Esophagus muscularis mucosa (tissue), 4 donors: ENCODE measurements around the gene EIF2B5. TPM values are rescaled to one million over a fixed set of nuclear protein-coding genes. Genes with fewer than 3 reads are reported as not detected.
A peak's percentile ranks its signal among the peaks of the same experiment; 100 is the strongest.

Experiments
- DNase-seq: peaks from one replicate; pipeline ENCODE4 v3.0.0-alpha.2; 2017; ENCODE audit errors: extremely low spot score
- H3K27ac ChIP-seq, 4 donors: fragments of 200-600 bp; sonication (generic); replicated peaks in 1 of 4; 1 replicate in 3 of 4; 2 replicates in 1 of 4; pipeline ENCODE4 v1.5.1; 2016 to 2019; ENCODE audit warnings: mild to moderate bottlenecking in 1 of 4
- H3K27me3 ChIP-seq, 4 donors: fragments of 200-600 bp; sonication (generic); one replicate each; pipeline versions ENCODE4 v1.5.1 to v1.6.0; 2016 to 2019
- H3K36me3 ChIP-seq, 4 donors: fragments of 200-600 bp; sonication (generic); one replicate each; pipeline ENCODE4 v1.5.1; 2016 to 2019
- H3K4me1 ChIP-seq, 4 donors: fragments of 200-600 bp; sonication (generic); one replicate each; pipeline ENCODE4 v1.5.1; 2016 to 2019
- H3K4me3 ChIP-seq, 4 donors: fragments of 200-600 bp; sonication (generic); 1 replicate in 2 of 4; 2 replicates in 2 of 4; pipeline ENCODE4 v1.5.1; 2016 to 2019; ENCODE audit warnings: mild to moderate bottlenecking in 4 of 4, moderate library complexity in 1 of 4
- H3K9me3 ChIP-seq, 4 donors: fragments of 200-600 bp; sonication (generic); 1 replicate in 3 of 4; 2 replicates in 1 of 4; pipeline ENCODE4 v1.5.1; 2016 to 2019
- CTCF ChIP-seq, 3 experiments: fragments of 200-600 bp in 2 of 3; fragments of 450-650 bp in 1 of 3; sonication (generic) in 2 of 3; IDR thresholded peaks; one replicate each; pipeline ENCODE4 v1.5.1; 2017 to 2019; ENCODE audit warnings: antibody characterized with exemption in 3 of 3, mild to moderate bottlenecking in 2 of 3, moderate library complexity in 1 of 3
- EP300 ChIP-seq: sonication (generic); formaldehyde crosslinking; IDR thresholded peaks from one replicate; pipeline ENCODE4 v1.6.1; 2017; ENCODE audit warnings: antibody characterized with exemption
- POLR2A ChIP-seq: fragments of 450-650 bp; IDR thresholded peaks from one replicate; pipeline ENCODE4 v1.6.1; 2017; ENCODE audit warnings: antibody characterized with exemption, moderate library complexity, mild to moderate bottlenecking, low read depth
- POLR2AphosphoS5 ChIP-seq, 2 donors: sonication (generic); formaldehyde crosslinking; IDR thresholded peaks; one replicate each; pipeline ENCODE4 v1.6.1; 2017; ENCODE audit warnings: antibody characterized with exemption in 2 of 2
- WGBS: methylation state at CpG from one replicate; pipeline ENCODE4 v1.1.5; 2018; 5-methylcytosine and 5-hydroxymethylcytosine counted together
- intact Hi-C: fragments of 100-400 bp; cut with DNase I; formaldehyde crosslinking; loops from one replicate; pipeline ENCODE4 v1.15.1; 2023
- total RNA-seq, 4 donors: library from RNA; depleted of rRNA; stranded (reverse); fragments of >200 nt; gene quantifications; one replicate each; pipeline versions ENCODE4 v1.1.0 to v1.2.1, GENCODE V29; 2016

EIF2B5 gene
- total RNA-seq, 4 donors from 2014 or later, result 29.3 to 39.5 (median 33.8) TPM

- peaks cover 39 to 69% (median 64%) of the 10 kb centered on the region in 4 donors for H3K4me1 ChIP-seq
- intact Hi-C loops, result no loop called here
- H3K9me3 ChIP-seq, result no peaks in the 10 kb centered on the region
- no peaks in the 10 kb centered on the region for H3K27me3 ChIP-seq
- WGBS, result 96% methylated on average over 15 of the region's 16 CpGs
- DNase-seq, result no peak
- peak overlapping the region in 2 of 4 donors; percentile 13 to 89 for H3K27ac ChIP-seq
- no peak overlapping the region for H3K4me3 ChIP-seq
- TF ChIP-seq POLR2A (no peak), CTCF (IDR thresholded peaks at IDR 0.05) (no peak), EP300 (no peak), POLR2AphosphoS5 (IDR thresholded peaks at IDR 0.05) (no peak)
- peaks cover 58 to 76% (median 74%) of the 10 kb centered on the region in 4 donors for H3K36me3 ChIP-seq
Observed at GRCh38 chr3:184164648-184165330, 29.6 kb downstream of the EIF2B5 start.

- Histone ChIP-seq H3K4me1 (peaks cover 31 to 61% (median 57%) of the 10 kb centered on the region in 4 donors), H3K36me3 (peaks cover 65 to 84% (median 81%) of the 10 kb centered on the region in 4 donors), H3K9me3 (no peaks in the 10 kb centered on the region), H3K4me3 (no peak overlapping the region), H3K27me3 (no peaks in the 10 kb centered on the region), H3K27ac (no peak overlapping the region)
- 97% methylated on average over 3 of the region's 3 CpGs for WGBS
- TF ChIP-seq POLR2AphosphoS5 (IDR thresholded peaks at IDR 0.05) (no peak), POLR2A (no peak), EP300 (no peak), CTCF (IDR thresholded peaks at IDR 0.05) (no peak)
- intact Hi-C loops, result no loop called here
- DNase-seq, result no peak
Observed at GRCh38 chr3:184165543-184165942, 30.4 kb downstream of the EIF2B5 start.

GRCh38 chr3:184166671-184167070 is 31.5 kb downstream of the EIF2B5 start:
- H3K9me3 ChIP-seq, result no peaks in the 10 kb centered on the region
- no peak overlapping the region for H3K4me3 ChIP-seq
- peaks cover 20 to 52% (median 47%) of the 10 kb centered on the region in 4 donors for H3K4me1 ChIP-seq
- no peak for DNase-seq
- intact Hi-C loops, result no loop called here
- no peaks in the 10 kb centered on the region for H3K27me3 ChIP-seq
- WGBS, result 98% methylated on average over 6 of the region's 6 CpGs
- no peak for TF ChIP-seq POLR2A
- no peak for TF ChIP-seq EP300
- TF ChIP-seq CTCF (IDR thresholded peaks at IDR 0.05), result no peak
- TF ChIP-seq POLR2AphosphoS5 (IDR thresholded peaks at IDR 0.05), result no peak
- H3K27ac ChIP-seq, result no peak overlapping the region
- peaks cover 76 to 95% (median 93%) of the 10 kb centered on the region in 4 donors for H3K36me3 ChIP-seq

GRCh38 chr3:184167786-184168185 is 32.6 kb downstream of the EIF2B5 start:
- no peaks in the 10 kb centered on the region for H3K9me3 ChIP-seq
- no peak for TF ChIP-seq CTCF (IDR thresholded peaks at IDR 0.05)
- no peak for TF ChIP-seq POLR2AphosphoS5 (IDR thresholded peaks at IDR 0.05)
- TF ChIP-seq EP300, result no peak
- no peak for TF ChIP-seq POLR2A
- H3K4me1 ChIP-seq, result peaks cover 9 to 41% (median 36%) of the 10 kb centered on the region in 4 donors
- peaks cover 83 to 100% (median 95%) of the 10 kb centered on the region in 4 donors for H3K36me3 ChIP-seq
- H3K27ac ChIP-seq, result peak overlapping the region; percentile 52 to 71 (median 66)
- WGBS, result no CpG with 5 or more reads among the region's 8 CpGs
- H3K27me3 ChIP-seq, result no peaks in the 10 kb centered on the region
- intact Hi-C loops, result no loop called here
- H3K4me3 ChIP-seq, result no peak overlapping the region
- DNase-seq, result no peak
